ENCODE results near the gene COL18A1.

- no peak for TF ChIP-seq CTCF (IDR thresholded peaks at IDR 0.05; ENCODE audit: poor library complexity)
- no peak for TF ChIP-seq EZH2phosphoT487 (IDR thresholded peaks at IDR 0.05; ENCODE audit: low read depth, severe bottlenecking, unreplicated experiment)
These were observed 56.4 kb downstream of the COL18A1 start for GRCh38 chr21:45461369-45461750.

Measured in hepatocyte (in vitro differentiated cells).